ENCODE data around the gene OSBPL2.

OSBPL2 gene

DNA sequence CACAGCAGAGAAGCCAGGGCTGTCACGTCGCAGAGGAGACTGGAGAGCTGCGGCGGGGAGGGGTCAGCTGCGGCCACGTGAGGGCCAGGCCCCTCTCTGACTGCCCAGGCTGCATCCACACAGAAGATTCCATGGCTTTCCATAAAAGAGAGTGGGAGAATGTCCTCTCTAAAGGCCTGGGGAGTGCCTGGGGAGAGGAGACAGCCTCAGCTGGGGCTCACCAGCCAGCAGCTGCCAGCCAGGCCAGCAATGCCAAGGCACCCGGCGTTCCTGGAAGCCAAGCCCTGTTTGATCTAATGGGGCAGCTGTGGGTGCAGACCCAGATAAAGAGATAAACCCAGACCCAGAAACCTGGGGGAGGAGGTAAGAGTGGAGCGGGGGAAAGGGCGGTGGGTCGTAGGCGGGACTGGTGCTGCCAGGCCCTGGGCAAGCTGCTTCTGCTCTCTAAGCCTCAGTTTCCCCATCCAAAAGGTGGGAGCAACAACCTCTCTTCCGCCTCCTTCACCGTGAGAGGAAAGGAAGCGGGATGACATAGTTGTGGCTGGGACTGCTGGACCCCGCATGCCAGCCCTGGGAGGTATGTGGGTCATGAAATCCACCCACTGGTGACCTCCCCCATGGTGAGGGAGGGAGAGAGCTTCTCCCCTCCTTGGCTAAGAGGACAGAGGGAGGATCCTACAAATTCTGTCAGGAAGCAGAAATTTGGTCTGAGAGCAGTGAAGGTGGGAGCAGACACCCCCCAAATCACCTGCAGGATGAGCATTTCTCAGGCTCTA is 3.1 kb upstream of the OSBPL2 start:
- DNase-seq (ENCODE audit: low read depth in 2 of 2) = no peak

- DNase-seq (ENCODE audit: low read depth in 2 of 2) = no peak
Observed at GRCh38 chr20:62235777-62236157, 2.6 kb upstream of the OSBPL2 start.

GRCh38 chr20:62236200-62236599 is 2.1 kb upstream of the OSBPL2 start:
- DNase-seq (ENCODE audit: low read depth in 2 of 2) = no peak

- no peak for DNase-seq (ENCODE audit: low read depth in 2 of 2)
Observed at GRCh38 chr20:62236766-62237513, 1.4 kb upstream of the OSBPL2 start.

GRCh38 chr20:62237514-62237800 is 864 bp upstream of the OSBPL2 start:
- no peak for DNase-seq (ENCODE audit: low read depth in 2 of 2)

GRCh38 chr20:62238569-62239277 is 402 bp downstream of the OSBPL2 start:
- DNase-seq (ENCODE audit: low read depth in 2 of 2) = no peak

DNA sequence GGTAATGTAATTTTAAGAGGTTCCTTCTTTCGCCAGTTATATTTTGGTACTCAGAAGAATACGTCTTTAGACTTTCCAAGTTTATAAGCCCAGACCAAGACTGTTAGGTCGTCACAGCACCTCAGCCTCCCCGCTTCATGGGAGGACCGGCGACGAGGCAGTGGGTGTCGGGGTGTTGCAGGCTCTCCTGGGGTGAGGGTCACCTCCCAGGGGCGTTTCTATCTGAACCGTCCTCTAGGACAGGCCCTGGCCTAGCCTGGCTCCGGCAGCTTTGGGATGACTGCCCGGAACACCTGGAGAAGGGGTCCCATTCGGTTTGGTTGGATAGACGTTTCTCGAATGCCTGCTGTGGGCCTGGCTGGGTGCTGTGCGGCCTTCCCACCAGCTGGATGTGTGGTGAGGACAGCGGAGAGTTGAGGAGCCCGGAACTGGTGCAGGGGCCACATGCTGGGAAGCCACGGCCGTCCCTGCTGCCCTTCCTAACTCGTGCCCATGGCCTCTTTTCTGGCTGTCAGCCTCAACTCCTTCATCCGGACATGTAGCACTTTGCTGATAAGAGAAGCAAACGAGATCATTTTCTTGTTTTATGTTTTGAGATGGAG is 1.1 kb downstream of the OSBPL2 start:
- no peak for DNase-seq (ENCODE audit: low read depth in 2 of 2)

GRCh38 chr20:62240020-62240685 is 1.8 kb downstream of the OSBPL2 start:
- no peak for DNase-seq (ENCODE audit: low read depth in 2 of 2)

DNA sequence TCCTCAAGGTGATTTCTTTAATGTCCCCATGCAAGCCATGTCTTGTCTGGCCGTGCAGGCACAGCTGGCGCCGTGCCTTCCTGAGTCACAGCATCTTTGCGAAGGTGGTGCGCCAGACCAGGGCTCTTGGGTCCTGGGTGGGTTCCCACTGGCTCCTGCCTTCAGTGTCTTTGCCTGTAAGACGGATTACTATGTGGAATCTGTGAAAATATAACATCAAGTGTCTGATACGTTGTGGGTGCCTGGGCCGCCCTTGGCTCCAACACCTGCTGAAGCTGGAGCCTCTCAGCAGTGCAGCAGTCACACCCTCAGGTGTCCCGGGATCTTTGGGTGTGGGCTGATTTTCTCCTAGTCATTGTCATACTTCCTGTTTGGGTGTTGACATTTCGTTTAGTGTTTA is 3.2 kb downstream of the OSBPL2 start:
- DNase-seq (ENCODE audit: low read depth in 2 of 2) = no peak

GRCh38 chr20:62242176-62242575 is 3.9 kb downstream of the OSBPL2 start:
- DNase-seq (ENCODE audit: low read depth in 2 of 2) = no peak

DNA sequence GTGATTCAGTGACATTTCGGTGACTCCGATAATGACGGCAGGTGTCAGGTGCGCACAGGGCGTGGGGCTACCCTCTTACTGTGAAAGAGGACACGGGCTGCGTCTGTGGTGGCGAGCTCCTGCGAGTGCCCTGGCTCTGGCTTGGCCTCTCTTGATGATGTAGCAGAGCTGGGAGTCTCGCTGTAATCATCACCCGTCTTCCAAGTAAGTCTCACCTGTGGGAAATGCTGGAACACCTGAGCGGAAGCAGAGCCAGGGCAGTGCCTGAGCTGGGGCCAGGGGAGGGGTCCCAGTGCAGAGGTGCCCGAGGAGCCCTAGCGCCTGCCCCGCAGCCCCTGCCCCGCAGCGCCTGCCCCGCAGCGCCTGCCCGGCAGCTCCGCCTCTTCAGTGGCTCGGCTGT is 4.8 kb downstream of the OSBPL2 start:
- DNase-seq (ENCODE audit: low read depth in 2 of 2) = no peak

- DNase-seq (ENCODE audit: low read depth in 2 of 2) = no peak
Observed at GRCh38 chr20:62243906-62244515, 5.7 kb downstream of the OSBPL2 start.

- no peak for DNase-seq (ENCODE audit: low read depth in 2 of 2)
Observed at GRCh38 chr20:62244644-62245108, 6.4 kb downstream of the OSBPL2 start.

DNA sequence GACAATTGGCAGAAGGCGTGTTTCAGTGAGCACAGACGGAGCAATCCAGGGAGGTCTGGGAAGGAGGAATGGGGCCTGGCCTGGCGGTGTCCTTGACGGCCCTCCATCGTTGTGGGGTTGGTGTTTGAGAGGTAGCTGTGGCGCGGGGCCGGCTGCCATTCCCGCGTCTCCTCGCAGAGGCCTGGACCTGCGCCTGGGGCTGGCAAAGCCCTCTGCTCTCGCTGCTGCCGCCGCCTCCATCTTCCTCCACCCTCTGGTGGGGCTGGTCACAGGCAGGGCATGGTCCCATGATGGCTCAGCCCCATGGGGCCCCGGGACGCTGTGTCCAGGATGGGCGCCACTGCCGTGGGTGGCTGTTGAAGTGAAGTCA is 7.6 kb downstream of the OSBPL2 start:
- no peak for DNase-seq (ENCODE audit: low read depth in 2 of 2)

GRCh38 chr20:62246431-62246830 is 8.1 kb downstream of the OSBPL2 start:
- no peak for DNase-seq (ENCODE audit: low read depth in 2 of 2)

DNA sequence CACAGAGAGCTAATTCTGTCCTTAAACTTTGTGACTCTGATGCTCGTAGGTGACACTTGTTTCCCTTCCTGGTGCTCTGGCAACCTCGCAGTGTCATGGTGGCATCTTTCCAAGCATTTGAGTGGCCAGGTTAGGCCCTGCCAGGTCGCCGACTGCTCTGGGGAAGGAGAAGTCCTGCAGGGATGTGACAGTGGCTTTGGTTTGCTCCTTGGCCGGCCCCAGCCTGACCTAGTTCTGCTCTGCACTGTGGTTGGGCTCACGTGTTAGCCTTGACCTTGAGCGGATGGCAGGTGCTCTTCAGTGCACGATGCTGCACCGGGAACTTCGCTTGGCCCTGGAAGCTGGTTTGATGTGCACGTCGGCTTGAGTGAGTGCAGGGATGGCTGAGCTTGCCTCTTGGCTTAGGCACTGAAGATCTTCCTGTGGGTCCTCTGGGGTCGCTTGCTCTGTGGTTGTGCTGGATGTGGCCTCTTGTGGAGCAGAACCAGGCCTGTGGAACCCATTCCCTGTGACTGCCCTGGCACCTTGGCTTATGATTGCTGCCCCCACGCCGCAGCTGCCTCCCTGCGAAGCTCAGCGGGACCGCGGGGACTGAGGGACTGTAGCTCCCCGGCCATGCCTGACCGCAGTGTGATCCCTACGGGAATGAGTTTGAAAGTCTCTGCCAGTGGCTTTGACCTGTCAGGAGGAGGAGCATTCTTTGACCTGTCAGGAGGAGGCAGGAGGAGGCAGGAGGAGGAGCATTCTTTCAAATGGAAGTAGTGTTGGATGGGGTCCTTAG is 8.7 kb downstream of the OSBPL2 start:
- DNase-seq (ENCODE audit: low read depth in 2 of 2) = no peak

- no peak for DNase-seq (ENCODE audit: low read depth in 2 of 2)
Observed at GRCh38 chr20:62248890-62249560, 10.7 kb downstream of the OSBPL2 start.

DNA sequence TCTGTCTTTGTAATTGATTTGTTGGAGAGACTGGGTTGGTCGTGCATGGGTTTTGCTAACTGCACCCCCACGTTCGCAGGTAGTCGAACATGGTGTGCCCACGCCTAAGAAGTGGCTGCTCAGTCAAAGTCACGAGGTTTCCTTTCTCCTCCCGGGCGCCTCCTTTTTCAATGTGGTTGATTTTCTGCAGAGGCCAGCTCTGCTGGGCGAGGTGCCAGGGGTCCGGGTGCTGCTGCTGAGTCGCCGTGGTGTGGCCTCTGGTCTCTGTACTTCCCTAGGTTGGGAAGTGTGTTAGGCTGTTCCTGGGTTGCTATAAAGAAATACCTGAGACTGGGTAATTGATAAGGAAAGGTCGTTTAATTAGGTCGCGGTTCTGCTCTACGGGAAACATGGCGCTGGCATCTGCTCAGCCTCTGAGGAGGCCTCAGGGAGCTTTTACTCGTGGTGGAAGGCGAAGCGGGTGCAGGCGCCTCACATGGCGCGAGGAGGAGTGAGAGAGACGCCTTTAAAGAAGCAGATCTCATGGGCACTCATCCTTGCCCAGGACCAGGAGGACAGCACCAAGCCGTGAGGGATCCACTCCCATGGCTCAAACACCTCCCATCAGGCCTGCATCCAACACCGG is 14.1 kb downstream of the OSBPL2 start:
- no peak for DNase-seq (ENCODE audit: low read depth in 2 of 2)

DNA sequence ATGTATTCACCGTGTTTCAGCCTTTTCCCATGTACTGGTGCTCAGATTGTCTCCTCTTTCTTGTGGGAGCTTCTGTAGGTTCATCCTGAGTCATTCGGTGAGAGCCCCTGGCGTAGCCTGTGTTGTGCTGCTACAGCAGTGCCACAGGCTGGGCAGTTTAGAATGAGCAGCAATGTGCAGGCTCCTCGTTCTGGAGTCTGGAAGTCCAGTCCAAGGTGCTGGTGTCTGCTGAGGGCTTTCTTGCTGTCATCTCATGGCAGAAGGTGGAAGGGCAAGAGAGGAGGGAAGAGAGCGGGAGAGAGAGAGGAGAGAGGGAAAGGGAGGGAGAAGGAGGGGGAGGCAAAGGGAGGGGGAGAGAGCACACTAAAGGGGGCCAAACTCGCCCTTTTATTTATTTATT is 15.1 kb downstream of the OSBPL2 start:
- no peak for DNase-seq (ENCODE audit: low read depth in 2 of 2)

Measured in activated CD4-positive, alpha-beta T cell treated with anti-CD3 and anti-CD28 coated beads for 24 hours (primary cell).